ENCODE results near the gene SNCB. TPM values are rescaled to one million over a fixed set of nuclear protein-coding genes. Genes with fewer than 3 reads are reported as not detected.

SNCB gene
- total RNA-seq, 4 donors from 2014 or later = not detected

DNA sequence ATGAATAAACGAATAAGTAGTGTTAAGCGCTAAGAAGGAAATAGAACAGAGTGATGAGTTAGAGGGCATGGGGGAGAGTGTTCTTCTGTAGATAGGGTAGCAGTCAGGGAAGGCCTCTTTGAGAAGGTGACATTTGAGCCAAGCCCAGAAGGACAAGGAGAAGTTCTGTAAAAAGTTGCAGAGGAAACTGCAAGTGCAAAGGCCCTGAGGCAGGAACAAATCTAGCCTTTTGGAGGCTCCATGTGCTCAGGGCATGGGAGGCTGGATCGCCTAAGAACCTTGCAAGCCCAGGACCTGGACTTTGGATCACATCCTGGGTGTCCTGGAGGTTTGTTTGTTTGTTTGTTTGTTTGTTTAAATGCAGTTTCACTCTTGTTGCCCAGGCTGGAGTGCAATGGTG is 8.1 kb upstream of the SNCB start:
- Histone ChIP-seq H3K9me3 (no peaks in the 10 kb centered on the region), H3K27me3 (peaks cover 7% of the 10 kb centered on the region), H3K27ac (no peak overlapping the region), H3K36me3 (no peaks in the 10 kb centered on the region), H3K4me1 (no peaks in the 10 kb centered on the region), H3K4me3 (no peak overlapping the region)
- 98% methylated on average over 3 of the region's 3 CpGs for WGBS
- TF ChIP-seq, protein P1, sequence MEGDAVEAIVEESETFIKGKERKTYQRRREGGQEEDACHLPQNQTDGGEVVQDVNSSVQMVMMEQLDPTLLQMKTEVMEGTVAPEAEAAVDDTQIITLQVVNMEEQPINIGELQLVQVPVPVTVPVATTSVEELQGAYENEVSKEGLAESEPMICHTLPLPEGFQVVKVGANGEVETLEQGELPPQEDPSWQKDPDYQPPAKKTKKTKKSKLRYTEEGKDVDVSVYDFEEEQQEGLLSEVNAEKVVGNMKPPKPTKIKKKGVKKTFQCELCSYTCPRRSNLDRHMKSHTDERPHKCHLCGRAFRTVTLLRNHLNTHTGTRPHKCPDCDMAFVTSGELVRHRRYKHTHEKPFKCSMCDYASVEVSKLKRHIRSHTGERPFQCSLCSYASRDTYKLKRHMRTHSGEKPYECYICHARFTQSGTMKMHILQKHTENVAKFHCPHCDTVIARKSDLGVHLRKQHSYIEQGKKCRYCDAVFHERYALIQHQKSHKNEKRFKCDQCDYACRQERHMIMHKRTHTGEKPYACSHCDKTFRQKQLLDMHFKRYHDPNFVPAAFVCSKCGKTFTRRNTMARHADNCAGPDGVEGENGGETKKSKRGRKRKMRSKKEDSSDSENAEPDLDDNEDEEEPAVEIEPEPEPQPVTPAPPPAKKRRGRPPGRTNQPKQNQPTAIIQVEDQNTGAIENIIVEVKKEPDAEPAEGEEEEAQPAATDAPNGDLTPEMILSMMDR (IDR thresholded peaks at IDR 0.05) = no peak
- TF ChIP-seq EP300 (IDR thresholded peaks at IDR 0.05) = no peak
- TF ChIP-seq POLR2AphosphoS5 (IDR thresholded peaks at IDR 0.05) = no peak
- no peak for TF ChIP-seq POLR2A (IDR thresholded peaks at IDR 0.05)
- no peak for DNase-seq (ENCODE audit: low spot score in 2 of 2)

DNA sequence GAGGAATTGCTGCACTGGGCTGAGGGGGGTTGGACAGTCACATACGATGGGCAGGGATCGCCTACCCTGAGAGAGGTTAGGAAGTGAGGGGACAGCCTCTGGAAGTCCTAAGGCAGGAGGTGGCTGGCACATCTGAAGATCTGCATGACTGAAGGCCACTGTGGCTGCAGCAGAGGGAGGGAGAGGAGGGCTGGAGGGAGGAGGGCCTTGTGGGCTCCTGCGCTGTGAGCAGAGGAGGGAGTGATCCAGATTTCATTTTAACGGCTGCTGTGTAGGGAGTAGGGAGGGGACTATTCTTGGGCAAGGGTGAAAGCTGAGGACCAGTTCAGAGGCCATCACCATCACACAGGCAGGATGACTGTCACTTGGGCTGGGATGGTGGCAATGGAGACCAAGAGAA is 7.2 kb upstream of the SNCB start:
- no peak for DNase-seq (ENCODE audit: low spot score in 2 of 2)
- 76% methylated on average over 4 of the region's 4 CpGs for WGBS
- no peak overlapping the region for H3K27ac ChIP-seq
- no peaks in the 10 kb centered on the region for H3K9me3 ChIP-seq
- H3K27me3 ChIP-seq = peaks cover 12% of the 10 kb centered on the region
- no peak for TF ChIP-seq POLR2A (IDR thresholded peaks at IDR 0.05)
- TF ChIP-seq, protein P1 (IDR thresholded peaks at IDR 0.05) = no peak
- no peak for TF ChIP-seq EP300 (IDR thresholded peaks at IDR 0.05)
- no peak for TF ChIP-seq POLR2AphosphoS5 (IDR thresholded peaks at IDR 0.05)
- H3K4me1 ChIP-seq = no peaks in the 10 kb centered on the region
- no peak overlapping the region for H3K4me3 ChIP-seq
- H3K36me3 ChIP-seq = no peaks in the 10 kb centered on the region

DNA sequence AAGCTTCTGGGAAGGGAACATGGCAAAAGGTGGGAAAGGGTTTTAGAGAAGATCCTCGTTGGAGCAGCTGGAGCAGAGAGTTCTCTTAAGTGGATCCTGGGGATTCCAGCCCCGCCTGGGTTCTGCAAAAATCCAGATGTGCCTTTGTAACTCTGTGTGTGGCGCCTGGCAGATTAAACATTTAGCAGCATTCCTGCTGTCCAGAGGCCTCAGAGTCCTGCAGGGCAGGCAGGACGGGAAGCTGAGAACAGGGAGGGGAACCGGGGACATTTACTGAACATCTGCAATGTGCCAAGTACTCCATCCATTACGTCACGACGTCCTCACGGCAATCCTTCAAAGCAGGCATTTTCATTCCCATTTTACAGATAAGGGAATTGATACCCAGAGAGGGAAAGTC is 6.1 kb upstream of the SNCB start:
- Histone ChIP-seq H3K9me3 (no peaks in the 10 kb centered on the region), H3K4me1 (no peaks in the 10 kb centered on the region), H3K27ac (no peak overlapping the region), H3K4me3 (no peak overlapping the region), H3K36me3 (no peaks in the 10 kb centered on the region), H3K27me3 (peaks cover 23% of the 10 kb centered on the region)
- WGBS = 48% methylated on average over 9 of the region's 9 CpGs
- no peak for DNase-seq (ENCODE audit: low spot score in 2 of 2)
- TF ChIP-seq POLR2AphosphoS5 (IDR thresholded peaks at IDR 0.05) (no peak), EP300 (IDR thresholded peaks at IDR 0.05) (no peak), POLR2A (IDR thresholded peaks at IDR 0.05) (no peak)
- TF ChIP-seq, protein P1 (IDR thresholded peaks at IDR 0.05) = no peak

DNA sequence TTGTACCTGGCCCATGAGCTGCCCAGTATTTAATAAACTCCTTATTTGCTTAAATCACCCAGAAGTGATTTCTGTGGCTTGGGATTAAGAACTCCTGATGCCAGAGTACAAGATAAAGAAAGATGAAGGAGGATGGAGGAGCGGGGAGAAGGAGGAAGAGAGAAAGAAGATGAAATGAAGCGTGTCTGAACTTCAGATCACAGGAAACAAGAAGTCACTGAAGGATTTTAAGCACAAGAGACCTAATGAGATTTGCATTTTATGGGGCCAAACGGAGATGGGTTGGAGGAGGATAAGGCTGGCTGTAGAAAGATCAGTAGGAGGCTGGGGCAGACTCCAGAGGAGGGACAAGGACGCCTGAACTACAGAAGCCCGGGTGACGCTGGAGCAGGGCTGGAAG is 3.3 kb upstream of the SNCB start:
- Histone ChIP-seq H3K27me3 (peaks cover 52% of the 10 kb centered on the region), H3K36me3 (no peaks in the 10 kb centered on the region), H3K4me3 (no peak overlapping the region), H3K27ac (no peak overlapping the region), H3K4me1 (peaks cover 17% of the 10 kb centered on the region), H3K9me3 (no peaks in the 10 kb centered on the region)
- 21% methylated on average over 6 of the region's 6 CpGs for WGBS
- TF ChIP-seq POLR2A (IDR thresholded peaks at IDR 0.05) (no peak), POLR2AphosphoS5 (IDR thresholded peaks at IDR 0.05) (no peak), EP300 (IDR thresholded peaks at IDR 0.05) (no peak)
- TF ChIP-seq, protein P1 (IDR thresholded peaks at IDR 0.05) = no peak
- DNase-seq (ENCODE audit: low spot score in 2 of 2) = no peak

DNA sequence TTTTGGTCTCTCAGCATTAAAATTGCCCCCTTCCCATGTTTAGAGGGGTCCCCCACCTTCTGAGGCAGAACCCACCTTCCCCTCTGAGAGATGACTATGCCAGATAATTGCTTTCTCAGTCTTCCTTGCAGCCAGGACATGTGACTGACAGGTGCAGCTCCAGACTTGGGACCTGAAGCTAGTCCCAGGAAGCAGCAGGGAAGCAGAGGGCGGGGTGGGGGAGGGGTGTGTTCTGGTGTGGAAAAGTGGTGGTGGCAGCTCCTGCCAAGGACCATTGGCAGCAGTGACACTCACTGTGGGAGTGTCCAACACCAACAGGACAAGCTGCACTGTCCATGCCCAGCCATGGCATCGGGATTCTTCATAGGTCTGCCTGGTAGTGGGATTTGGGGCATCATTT is 2.4 kb upstream of the SNCB start:
- H3K4me1 ChIP-seq = peaks cover 17% of the 10 kb centered on the region
- WGBS = 100% methylated on average over 1 of the region's 2 CpGs
- no peak overlapping the region for H3K4me3 ChIP-seq
- H3K27ac ChIP-seq = no peak overlapping the region
- H3K9me3 ChIP-seq = no peaks in the 10 kb centered on the region
- DNase-seq (ENCODE audit: low spot score in 2 of 2) = no peak
- peaks cover 60% of the 10 kb centered on the region for H3K27me3 ChIP-seq
- TF ChIP-seq POLR2A (IDR thresholded peaks at IDR 0.05) (no peak), EP300 (IDR thresholded peaks at IDR 0.05) (no peak), POLR2AphosphoS5 (IDR thresholded peaks at IDR 0.05) (no peak)
- TF ChIP-seq, protein P1 (IDR thresholded peaks at IDR 0.05) = no peak
- no peaks in the 10 kb centered on the region for H3K36me3 ChIP-seq
